Stimulated activated CD8-positive, alpha-beta memory T cell treated with anti-CD3 and anti-CD28 coated beads, Interleukin-4, amount 100 ng/mL, for 1 hour (primary cell): Measurements from ENCODE around the gene CTDNEP1.

ENCODE experiments used
- DNase-seq, 2 donors: peaks; one replicate each; pipeline ENCODE4 v3.0.0-alpha.2; 2020; ENCODE audit warnings: low read depth in 2 of 2, low spot score in 1 of 2

The CTDNEP1 gene

GRCh38 chr17:7232114-7232513 is 19.4 kb downstream of the CTDNEP1 start:
- DNase-seq = no peak

GRCh38 chr17:7229504-7229903 is 22.0 kb downstream of the CTDNEP1 start:
- DNase-seq = no peak

- DNase-seq = no peak
Measured at GRCh38 chr17:7228920-7229319, 22.6 kb downstream of the CTDNEP1 start.

GRCh38 chr17:7226721-7227710 is 24.5 kb downstream of the CTDNEP1 start:
- no peak for DNase-seq

GRCh38 chr17:7225711-7226331 is 25.7 kb downstream of the CTDNEP1 start:
- DNase-seq = no peak

- no peak for DNase-seq
Measured at GRCh38 chr17:7224661-7225111, 26.8 kb downstream of the CTDNEP1 start.

GRCh38 chr17:7224110-7224509 is 27.4 kb downstream of the CTDNEP1 start:
- DNase-seq = no peak

GRCh38 chr17:7223375-7223774 is 28.2 kb downstream of the CTDNEP1 start:
- no peak for DNase-seq

GRCh38 chr17:7222972-7223292 is 28.6 kb downstream of the CTDNEP1 start:
- no peak for DNase-seq

GRCh38 chr17:7222093-7222971 is 29.2 kb downstream of the CTDNEP1 start:
- DNase-seq = no peak

- DNase-seq = no peak
Measured at GRCh38 chr17:7221278-7222092, 30.0 kb downstream of the CTDNEP1 start.

- DNase-seq = no peak
Measured at GRCh38 chr17:7220593-7221277, 30.8 kb downstream of the CTDNEP1 start.

- peak; percentile 58 to 61 for DNase-seq
Measured at GRCh38 chr17:7219812-7220592, 31.5 kb downstream of the CTDNEP1 start, which contains the start of the genes ACADVL and DLG4. Gene ACADVL, plus strand, starts transcription at chr17:7219938. Its CDS starts 47 bp downstream, at chr17:7219985. Gene DLG4, minus strand, starts transcription at chr17:7219836.

GRCh38 chr17:7219229-7219811 is 32.2 kb downstream of the CTDNEP1 start:
- no peak for DNase-seq

GRCh38 chr17:7218758-7219157 is 32.8 kb downstream of the CTDNEP1 start:
- no peak for DNase-seq

- no peak for DNase-seq
Measured at GRCh38 chr17:7218166-7218565, 33.4 kb downstream of the CTDNEP1 start.

GRCh38 chr17:7217113-7217987 is 34.2 kb downstream of the CTDNEP1 start:
- DNase-seq = no peak
